ENCODE results near the gene NLRP8. TPM values are rescaled to one million over a fixed set of nuclear protein-coding genes. Genes with fewer than 3 reads are reported as not detected.

The NLRP8 gene
- total and polyA plus RNA-seq, 2 experiments from 2014 or later = not detected

DNA sequence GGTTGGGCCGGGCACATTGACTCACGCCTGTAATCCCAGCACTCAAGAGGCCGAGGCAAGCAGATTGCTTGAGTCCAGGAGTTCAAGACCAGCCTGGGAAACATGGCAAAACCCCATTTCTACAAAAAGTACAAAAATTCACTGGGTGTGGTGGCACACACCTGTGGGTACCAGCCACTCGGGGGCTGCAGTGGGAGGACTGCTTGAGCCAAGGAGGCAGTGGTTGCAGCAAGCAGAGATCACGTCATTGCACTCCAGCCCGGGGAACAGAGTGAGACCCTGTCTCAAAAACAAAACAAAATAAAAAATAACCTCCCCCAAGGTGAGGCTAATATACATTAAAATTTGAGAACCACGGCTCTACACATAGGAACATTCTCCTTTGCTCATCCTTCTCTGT is 40.3 kb upstream of the NLRP8 start:
- TF ChIP-seq, protein P1, sequence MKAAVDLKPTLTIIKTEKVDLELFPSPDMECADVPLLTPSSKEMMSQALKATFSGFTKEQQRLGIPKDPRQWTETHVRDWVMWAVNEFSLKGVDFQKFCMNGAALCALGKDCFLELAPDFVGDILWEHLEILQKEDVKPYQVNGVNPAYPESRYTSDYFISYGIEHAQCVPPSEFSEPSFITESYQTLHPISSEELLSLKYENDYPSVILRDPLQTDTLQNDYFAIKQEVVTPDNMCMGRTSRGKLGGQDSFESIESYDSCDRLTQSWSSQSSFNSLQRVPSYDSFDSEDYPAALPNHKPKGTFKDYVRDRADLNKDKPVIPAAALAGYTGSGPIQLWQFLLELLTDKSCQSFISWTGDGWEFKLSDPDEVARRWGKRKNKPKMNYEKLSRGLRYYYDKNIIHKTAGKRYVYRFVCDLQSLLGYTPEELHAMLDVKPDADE (IDR thresholded peaks at IDR 0.05) = no peak
- TF ChIP-seq, protein P2, sequence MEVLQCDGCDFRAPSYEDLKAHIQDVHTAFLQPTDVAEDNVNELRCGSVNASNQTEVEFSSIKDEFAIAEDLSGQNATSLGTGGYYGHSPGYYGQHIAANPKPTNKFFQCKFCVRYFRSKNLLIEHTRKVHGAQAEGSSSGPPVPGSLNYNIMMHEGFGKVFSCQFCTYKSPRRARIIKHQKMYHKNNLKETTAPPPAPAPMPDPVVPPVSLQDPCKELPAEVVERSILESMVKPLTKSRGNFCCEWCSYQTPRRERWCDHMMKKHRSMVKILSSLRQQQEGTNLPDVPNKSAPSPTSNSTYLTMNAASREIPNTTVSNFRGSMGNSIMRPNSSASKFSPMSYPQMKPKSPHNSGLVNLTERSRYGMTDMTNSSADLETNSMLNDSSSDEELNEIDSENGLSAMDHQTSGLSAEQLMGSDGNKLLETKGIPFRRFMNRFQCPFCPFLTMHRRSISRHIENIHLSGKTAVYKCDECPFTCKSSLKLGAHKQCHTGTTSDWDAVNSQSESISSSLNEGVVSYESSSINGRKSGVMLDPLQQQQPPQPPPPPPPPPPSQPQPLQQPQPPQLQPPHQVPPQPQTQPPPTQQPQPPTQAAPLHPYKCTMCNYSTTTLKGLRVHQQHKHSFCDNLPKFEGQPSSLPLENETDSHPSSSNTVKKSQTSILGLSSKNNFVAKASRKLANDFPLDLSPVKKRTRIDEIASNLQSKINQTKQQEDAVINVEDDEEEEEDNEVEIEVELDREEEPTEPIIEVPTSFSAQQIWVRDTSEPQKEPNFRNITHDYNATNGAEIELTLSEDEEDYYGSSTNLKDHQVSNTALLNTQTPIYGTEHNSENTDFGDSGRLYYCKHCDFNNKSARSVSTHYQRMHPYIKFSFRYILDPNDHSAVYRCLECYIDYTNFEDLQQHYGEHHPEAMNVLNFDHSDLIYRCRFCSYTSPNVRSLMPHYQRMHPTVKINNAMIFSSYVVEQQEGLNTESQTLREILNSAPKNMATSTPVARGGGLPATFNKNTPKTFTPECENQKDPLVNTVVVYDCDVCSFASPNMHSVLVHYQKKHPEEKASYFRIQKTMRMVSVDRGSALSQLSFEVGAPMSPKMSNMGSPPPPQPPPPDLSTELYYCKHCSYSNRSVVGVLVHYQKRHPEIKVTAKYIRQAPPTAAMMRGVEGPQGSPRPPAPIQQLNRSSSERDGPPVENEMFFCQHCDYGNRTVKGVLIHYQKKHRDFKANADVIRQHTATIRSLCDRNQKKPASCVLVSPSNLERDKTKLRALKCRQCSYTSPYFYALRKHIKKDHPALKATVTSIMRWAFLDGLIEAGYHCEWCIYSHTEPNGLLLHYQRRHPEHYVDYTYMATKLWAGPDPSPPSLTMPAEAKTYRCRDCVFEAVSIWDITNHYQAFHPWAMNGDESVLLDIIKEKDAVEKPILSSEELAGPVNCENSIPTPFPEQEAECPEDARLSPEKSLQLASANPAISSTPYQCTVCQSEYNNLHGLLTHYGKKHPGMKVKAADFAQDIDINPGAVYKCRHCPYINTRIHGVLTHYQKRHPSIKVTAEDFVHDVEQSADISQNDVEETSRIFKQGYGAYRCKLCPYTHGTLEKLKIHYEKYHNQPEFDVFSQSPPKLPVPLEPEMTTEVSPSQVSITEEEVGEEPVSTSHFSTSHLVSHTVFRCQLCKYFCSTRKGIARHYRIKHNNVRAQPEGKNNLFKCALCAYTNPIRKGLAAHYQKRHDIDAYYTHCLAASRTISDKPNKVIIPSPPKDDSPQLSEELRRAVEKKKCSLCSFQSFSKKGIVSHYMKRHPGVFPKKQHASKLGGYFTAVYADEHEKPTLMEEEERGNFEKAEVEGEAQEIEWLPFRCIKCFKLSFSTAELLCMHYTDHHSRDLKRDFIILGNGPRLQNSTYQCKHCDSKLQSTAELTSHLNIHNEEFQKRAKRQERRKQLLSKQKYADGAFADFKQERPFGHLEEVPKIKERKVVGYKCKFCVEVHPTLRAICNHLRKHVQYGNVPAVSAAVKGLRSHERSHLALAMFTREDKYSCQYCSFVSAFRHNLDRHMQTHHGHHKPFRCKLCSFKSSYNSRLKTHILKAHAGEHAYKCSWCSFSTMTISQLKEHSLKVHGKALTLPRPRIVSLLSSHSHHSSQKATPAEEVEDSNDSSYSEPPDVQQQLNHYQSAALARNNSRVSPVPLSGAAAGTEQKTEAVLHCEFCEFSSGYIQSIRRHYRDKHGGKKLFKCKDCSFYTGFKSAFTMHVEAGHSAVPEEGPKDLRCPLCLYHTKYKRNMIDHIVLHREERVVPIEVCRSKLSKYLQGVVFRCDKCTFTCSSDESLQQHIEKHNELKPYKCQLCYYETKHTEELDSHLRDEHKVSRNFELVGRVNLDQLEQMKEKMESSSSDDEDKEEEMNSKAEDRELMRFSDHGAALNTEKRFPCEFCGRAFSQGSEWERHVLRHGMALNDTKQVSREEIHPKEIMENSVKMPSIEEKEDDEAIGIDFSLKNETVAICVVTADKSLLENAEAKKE (CRISPR knock-in tag; IDR thresholded peaks at IDR 0.05) = no peak
- TF ChIP-seq ZNF331 (CRISPR knock-in tag; IDR thresholded peaks at IDR 0.05; ENCODE audit: low read depth) (no peak), ZNF114 (CRISPR knock-in tag; IDR thresholded peaks at IDR 0.05) (no peak), JUNB (IDR thresholded peaks at IDR 0.05; ENCODE audit: unreplicated experiment) (no peak), STAT1 (IDR thresholded peaks at IDR 0.05; ENCODE audit: unreplicated experiment) (no peak), EZH2 (IDR thresholded peaks at IDR 0.05; ENCODE audit: low read depth, unreplicated experiment) (no peak), EZH2phosphoT487 (IDR thresholded peaks at IDR 0.05; ENCODE audit: unreplicated experiment) (no peak), POLR2AphosphoS5 (IDR thresholded peaks at IDR 0.05; ENCODE audit: low read depth) (no peak), CREB1 (CRISPR knock-in tag; IDR thresholded peaks at IDR 0.05; ENCODE audit: low read depth) (no peak), NANOG (IDR thresholded peaks at IDR 0.05; ENCODE audit: borderline replicate concordance) (no peak)
- TF ChIP-seq, protein P3, sequence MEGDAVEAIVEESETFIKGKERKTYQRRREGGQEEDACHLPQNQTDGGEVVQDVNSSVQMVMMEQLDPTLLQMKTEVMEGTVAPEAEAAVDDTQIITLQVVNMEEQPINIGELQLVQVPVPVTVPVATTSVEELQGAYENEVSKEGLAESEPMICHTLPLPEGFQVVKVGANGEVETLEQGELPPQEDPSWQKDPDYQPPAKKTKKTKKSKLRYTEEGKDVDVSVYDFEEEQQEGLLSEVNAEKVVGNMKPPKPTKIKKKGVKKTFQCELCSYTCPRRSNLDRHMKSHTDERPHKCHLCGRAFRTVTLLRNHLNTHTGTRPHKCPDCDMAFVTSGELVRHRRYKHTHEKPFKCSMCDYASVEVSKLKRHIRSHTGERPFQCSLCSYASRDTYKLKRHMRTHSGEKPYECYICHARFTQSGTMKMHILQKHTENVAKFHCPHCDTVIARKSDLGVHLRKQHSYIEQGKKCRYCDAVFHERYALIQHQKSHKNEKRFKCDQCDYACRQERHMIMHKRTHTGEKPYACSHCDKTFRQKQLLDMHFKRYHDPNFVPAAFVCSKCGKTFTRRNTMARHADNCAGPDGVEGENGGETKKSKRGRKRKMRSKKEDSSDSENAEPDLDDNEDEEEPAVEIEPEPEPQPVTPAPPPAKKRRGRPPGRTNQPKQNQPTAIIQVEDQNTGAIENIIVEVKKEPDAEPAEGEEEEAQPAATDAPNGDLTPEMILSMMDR (conservative IDR thresholded peaks at IDR 0.05; ENCODE audit: low read depth in 2 of 2) = no peak
- TF ChIP-seq, protein P4, sequence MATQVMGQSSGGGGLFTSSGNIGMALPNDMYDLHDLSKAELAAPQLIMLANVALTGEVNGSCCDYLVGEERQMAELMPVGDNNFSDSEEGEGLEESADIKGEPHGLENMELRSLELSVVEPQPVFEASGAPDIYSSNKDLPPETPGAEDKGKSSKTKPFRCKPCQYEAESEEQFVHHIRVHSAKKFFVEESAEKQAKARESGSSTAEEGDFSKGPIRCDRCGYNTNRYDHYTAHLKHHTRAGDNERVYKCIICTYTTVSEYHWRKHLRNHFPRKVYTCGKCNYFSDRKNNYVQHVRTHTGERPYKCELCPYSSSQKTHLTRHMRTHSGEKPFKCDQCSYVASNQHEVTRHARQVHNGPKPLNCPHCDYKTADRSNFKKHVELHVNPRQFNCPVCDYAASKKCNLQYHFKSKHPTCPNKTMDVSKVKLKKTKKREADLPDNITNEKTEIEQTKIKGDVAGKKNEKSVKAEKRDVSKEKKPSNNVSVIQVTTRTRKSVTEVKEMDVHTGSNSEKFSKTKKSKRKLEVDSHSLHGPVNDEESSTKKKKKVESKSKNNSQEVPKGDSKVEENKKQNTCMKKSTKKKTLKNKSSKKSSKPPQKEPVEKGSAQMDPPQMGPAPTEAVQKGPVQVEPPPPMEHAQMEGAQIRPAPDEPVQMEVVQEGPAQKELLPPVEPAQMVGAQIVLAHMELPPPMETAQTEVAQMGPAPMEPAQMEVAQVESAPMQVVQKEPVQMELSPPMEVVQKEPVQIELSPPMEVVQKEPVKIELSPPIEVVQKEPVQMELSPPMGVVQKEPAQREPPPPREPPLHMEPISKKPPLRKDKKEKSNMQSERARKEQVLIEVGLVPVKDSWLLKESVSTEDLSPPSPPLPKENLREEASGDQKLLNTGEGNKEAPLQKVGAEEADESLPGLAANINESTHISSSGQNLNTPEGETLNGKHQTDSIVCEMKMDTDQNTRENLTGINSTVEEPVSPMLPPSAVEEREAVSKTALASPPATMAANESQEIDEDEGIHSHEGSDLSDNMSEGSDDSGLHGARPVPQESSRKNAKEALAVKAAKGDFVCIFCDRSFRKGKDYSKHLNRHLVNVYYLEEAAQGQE (IDR thresholded peaks at IDR 0.05; ENCODE audit: unreplicated experiment) = no peak
- H3K9me3 Mint-ChIP-seq = peaks cover 94% of the 10 kb centered on the region

More for the DNA sequence above, 40.3 kb upstream of the NLRP8 start:
- Histone ChIP-seq H3K4me3 (no peak overlapping the region), H4K20me1 (replicated peaks; ENCODE audit: insufficient read depth) (no peaks in the 10 kb centered on the region), H3K4me1 (ENCODE audit: insufficient read depth) (no peaks in the 10 kb centered on the region), H3K4me2 (no peak overlapping the region), H3K9me2 (ENCODE audit: insufficient read depth) (no peaks in the 10 kb centered on the region), H3F3A (replicated peaks; ENCODE audit: low read depth) (no peaks in the 10 kb centered on the region), H3K27ac (ENCODE audit: low read depth) (no peak overlapping the region), H2AFZ (no peak overlapping the region), H3K36me3 (ENCODE audit: insufficient read depth) (peaks cover 6% of the 10 kb centered on the region), H3K79me2 (replicated peaks; ENCODE audit: insufficient read depth) (no peaks in the 10 kb centered on the region), H3K27me3 (ENCODE audit: insufficient read depth) (no peaks in the 10 kb centered on the region)
- Mint-ChIP-seq H3K36me3 (ENCODE audit: low read depth) (peaks cover 35% of the 10 kb centered on the region), H3K27ac (no peak overlapping the region), H3K27me3 (ENCODE audit: insufficient read depth, low read depth, poor library complexity) (peaks cover 3% of the 10 kb centered on the region), H3K4me3 (no peak overlapping the region), H3K4me1 (no peaks in the 10 kb centered on the region)
- no peak for ATAC-seq
- no peak for DNase-seq (ENCODE audit: low spot score)
